ENCODE results near the gene TBC1D2B.

GRCh38 chr15:78070049-78070700 lies 7.3 kb downstream of the TBC1D2B start:
- TF ChIP-seq CTCF (IDR thresholded peaks at IDR 0.05; ENCODE audit: extremely low read depth in 1 of 2, insufficient read depth in 1 of 2, low read depth in 1 of 2, low read length in 2 of 2) (no peak), JUN (IDR thresholded peaks at IDR 0.05; ENCODE audit: borderline replicate concordance, insufficient read depth, insufficient read length, low read depth) (no peak), MYC (IDR thresholded peaks at IDR 0.05; ENCODE audit: low read depth, low read length) (no peak), POLR2A (IDR thresholded peaks at IDR 0.05; ENCODE audit: low read depth, low read length) (no peak), EZH2 (IDR thresholded peaks at IDR 0.05; ENCODE audit: borderline replicate concordance, low read depth, low read length, severe bottlenecking) (no peak), FOS (IDR thresholded peaks at IDR 0.05; ENCODE audit: borderline replicate concordance, insufficient read depth, low read length) (no peak), POLR2AphosphoS5 (IDR thresholded peaks at IDR 0.05; ENCODE audit: insufficient read depth, low read depth, low read length) (no peak), MAX (IDR thresholded peaks at IDR 0.05; ENCODE audit: insufficient read depth, insufficient read length) (no peak)

All from endothelial cell of umbilical vein (primary cell).